GM21528 (cell line): ENCODE data around the gene USP36.

ENCODE experiments used
- ATAC-seq: cut with Tn5 transposase; IDR thresholded peaks from one replicate; pipeline ENCODE4 v1.9.1; 2021; ENCODE audit warnings: mild to moderate bottlenecking, moderate library complexity; ENCODE audit not compliant: unreplicated experiment, low FRiP score

Gene USP36

DNA sequence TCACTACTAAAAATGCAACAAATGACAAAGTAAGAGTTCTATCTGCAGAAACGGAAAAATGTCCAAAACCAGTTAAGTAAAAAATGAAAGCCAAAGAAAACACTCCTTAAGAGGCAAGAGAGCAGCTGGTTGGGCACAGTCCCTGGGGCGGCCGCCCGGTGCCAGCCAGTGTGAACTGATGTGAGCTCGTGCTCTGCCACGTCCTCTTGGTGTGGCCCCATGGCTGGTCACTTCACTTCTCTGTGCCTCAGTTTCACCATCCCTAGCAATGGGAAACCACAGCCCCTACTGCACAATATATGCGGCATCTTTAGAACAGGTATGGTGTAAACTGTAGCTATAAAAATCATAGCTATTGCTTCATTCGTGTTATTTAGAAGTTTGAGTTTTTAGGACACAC lies 21.2 kb downstream of the USP36 start:
- no peak for ATAC-seq

DNA sequence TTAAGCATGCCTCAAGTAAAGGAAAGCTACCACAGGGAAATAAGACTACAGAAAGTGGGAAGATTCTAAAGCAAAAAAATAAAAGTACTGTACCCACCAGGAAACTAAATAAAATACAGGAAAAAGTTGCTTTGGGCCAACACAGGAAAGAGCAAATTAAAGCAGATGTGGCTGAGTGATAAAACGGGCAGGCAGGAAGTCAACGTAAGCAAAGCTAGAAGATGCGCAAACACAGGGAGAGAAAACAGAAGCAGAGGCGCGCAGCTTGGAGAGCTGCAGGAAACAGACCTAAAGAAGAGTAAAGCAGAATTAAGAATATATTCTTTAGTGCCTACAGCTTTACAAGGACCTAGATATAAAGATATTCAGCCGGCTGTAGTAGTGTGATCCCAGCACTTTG lies 21.7 kb downstream of the USP36 start:
- ATAC-seq, result no peak

DNA sequence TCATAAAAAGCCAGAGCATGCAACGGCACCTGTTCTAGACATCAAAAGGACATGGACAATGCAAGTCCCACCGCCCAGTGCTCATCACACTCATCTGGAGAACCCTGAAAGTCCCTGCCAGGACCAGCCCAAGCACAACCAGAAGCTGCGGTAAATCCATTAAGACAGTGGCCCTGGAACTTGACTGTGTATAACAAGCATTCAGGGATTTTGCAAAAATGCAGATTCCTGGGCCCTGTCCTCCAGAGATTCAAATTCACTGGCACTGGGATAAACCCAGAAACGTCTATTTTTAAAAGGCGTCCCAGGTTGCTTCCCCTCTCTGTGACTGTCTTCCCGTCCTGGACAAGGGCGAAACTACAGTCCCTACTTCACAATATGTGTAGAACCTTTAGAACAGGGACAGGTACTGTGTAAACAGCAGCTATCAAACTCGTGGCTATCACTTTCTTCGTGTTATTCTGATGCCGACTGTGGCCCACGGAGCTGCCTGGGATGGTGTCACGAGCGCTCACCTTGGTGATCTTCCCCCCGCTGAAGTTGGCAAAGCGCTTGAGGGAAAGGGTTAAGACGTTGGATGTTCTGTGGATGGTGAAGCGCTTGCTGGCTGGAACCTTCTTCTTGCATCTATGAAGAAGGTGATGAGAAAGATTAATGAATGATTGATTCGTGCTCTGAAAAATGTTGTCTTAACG lies 22.3 kb downstream of the USP36 start:
- ATAC-seq, result no peak

- no peak for ATAC-seq
Measured at GRCh38 chr17:78817123-78817522, 23.5 kb downstream of the USP36 start.

DNA sequence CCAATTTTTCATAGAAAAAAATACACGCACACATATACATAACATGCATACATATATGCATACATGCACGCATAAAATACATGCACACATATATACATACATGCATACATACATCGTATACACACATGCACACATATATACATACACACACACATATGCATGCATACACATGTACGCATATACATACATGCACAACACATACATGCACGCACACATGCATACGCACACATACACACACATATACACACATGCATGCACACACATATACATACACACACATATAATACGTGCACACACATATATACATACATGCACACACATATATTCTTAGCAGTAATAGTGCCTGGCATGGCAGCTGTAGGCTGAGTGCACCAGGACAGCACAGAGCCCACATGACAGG lies 24.9 kb downstream of the USP36 start:
- ATAC-seq, result no peak

DNA sequence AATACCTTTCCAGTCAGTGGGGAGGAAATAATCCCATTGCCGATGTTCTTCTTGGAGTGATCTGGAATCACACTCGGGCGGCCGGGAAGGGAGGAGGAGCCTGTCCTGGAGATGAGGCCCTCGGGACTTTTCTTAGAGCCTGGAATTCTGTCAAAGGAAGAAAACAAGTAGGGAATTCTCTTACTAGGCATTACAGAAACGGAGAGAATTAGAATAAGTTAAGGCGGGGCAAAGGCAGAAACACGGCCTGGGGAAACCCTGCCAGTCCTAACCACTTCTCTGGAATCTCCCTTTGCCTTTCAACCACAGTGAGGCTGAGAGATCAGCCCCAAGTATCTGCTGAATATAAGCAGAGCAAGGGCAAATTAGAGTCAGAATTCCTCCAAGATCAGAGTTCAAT lies 27.8 kb downstream of the USP36 start:
- no peak for ATAC-seq

DNA sequence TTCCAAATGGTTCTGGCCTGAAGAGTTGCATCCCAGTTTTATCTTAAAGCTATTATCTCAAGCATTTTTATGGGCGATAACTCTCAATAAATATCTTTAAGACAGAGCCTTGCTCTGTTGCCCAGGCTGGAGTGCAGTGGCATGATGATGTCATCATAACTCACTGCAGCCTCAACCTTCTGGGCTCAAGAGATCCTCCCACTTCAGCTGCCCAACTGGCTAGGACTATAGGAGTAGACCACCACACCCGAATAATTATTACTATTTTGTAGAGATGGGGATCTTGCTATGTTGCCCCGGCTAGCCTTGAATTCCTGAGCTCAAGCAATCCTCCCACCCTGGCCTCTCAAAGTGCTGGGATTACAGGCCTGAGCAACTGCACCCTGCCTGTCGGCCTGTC lies 32.5 kb downstream of the USP36 start:
- no peak for ATAC-seq

DNA sequence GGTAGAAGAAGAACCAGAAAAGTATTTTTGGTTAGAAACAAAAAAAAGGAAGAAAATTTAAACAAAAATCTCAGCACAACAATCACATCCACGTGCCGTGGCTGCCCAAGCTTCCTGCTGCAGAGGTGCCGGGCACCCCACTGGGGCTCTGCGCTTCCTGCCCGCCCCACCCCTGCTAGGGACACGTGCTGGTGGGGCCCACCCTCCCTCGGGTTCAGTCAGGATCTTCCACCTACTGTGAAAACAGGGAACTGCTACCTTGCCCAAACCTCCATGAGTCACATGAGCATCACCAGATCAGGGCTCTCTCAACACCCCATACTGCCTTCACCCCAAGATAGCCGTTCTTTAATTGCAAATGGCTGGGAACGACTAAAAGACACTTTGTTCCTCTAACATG lies 34.2 kb downstream of the USP36 start:
- ATAC-seq, result no peak

DNA sequence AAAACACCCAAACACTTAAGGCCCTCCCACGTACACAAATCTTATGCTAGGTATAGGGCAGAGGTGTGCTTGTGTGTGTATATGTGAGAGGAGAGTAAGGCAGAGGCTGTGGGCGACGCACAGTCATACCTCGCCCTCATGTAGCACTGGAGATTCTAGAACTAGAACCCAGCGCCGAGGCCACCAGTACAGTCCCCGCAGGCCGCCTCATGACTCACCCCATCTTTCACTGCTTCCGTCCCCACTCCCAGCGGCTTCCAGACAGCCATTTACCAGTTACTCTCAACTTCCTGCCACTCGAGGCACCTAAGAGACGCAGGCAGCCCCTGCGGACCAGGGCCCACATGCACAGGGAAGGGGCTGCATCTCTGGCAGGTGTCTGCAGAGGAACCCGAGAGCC lies 35.3 kb downstream of the USP36 start:
- ATAC-seq, result no peak

DNA sequence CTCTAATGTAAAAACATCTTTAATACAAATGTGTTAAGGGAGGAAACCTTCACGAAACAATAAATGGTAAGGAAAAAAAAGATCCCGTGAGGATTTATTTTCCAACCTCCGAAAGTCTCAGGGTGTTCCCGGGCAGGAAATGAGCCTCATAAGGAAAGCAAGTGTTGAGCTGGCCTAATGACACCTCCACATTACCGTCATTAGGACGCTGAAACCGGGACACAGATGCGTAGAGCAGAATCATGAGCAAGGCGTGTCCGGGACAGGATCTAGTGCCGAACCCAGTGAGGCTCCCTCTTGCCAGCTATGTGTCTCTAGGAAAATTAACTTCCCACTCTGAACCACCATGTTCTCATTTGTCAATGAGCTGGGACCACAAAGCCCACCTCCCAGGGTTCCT lies 35.8 kb downstream of the USP36 start:
- no peak for ATAC-seq

GRCh38 chr17:78803186-78803845 lies 37.3 kb downstream of the USP36 start:
- no peak for ATAC-seq

DNA sequence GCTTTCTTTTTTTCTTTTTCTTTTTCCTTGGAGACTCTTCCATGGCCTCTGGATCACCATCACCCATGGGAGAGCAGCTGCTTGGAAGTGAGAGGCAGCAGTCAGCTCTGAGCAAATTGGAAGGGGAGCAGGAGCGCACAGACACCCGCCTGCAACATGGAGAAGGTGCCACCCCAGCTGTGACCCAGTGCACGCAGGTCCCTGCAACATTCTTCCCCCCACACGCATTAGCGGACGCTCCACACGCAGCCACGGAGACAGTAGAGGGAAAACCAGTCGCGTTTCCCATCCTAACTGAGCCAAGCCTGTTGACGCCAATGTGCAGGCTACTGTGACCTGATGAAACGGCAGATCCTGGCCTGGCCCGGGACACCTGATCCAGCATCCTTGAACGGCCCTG lies 38.2 kb downstream of the USP36 start:
- no peak for ATAC-seq

DNA sequence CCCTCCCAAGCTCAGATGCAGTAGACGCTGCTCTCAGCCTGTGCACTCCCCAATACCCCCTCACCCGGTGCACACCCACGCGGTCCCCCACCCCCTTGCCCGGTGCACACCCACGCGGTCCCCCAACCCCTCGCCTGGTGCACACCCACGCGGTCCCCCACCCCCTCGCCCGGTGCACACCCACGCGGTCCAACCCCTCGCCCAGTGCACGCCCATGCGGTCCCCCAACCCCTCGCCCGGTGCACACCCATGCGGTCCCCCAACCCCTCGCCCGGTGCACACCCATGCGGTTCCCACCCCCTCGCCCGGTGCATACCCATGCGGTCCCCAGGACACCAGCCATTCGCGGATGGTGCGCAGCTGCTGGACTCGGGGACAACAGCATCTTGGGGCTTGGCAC lies 38.6 kb downstream of the USP36 start:
- no peak for ATAC-seq

DNA sequence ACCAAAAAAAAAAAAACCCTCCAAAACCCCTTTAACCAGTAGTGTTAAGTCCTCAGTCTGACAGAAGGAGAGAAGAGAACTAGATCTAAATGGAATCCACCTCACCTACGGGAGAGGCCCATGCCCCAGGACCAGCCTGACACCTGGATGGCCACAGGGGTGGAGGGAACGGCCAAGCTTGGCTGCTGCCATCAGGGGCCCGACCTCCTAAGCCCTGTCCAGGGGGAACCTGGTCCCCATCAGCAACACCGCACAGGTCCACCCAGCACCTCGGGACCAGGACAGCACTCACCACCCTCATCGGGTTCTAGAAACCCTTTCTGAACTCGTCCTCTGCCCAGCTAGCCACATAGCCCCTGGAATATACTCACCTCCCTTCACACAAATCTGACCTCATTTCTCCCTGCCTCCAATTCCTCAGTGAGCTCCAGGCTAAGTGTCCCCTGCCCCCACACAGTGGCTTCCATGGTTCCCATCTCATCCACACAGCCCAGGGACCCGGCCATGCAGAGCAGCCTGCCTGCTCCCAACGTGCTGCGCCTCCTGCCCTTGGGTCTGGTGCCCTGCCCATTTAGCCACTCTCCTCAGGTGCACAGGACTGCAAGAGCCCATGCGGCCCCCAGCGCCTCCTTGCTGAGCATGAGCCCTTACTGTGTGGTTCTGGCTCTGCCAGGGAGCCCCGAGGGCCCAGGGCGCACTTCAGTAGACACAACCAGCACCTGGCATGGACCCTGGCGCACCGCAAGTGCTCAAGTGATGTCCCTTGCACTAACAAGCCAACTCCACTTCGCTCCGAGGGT lies 40.3 kb downstream of the USP36 start:
- ATAC-seq, result no peak

DNA sequence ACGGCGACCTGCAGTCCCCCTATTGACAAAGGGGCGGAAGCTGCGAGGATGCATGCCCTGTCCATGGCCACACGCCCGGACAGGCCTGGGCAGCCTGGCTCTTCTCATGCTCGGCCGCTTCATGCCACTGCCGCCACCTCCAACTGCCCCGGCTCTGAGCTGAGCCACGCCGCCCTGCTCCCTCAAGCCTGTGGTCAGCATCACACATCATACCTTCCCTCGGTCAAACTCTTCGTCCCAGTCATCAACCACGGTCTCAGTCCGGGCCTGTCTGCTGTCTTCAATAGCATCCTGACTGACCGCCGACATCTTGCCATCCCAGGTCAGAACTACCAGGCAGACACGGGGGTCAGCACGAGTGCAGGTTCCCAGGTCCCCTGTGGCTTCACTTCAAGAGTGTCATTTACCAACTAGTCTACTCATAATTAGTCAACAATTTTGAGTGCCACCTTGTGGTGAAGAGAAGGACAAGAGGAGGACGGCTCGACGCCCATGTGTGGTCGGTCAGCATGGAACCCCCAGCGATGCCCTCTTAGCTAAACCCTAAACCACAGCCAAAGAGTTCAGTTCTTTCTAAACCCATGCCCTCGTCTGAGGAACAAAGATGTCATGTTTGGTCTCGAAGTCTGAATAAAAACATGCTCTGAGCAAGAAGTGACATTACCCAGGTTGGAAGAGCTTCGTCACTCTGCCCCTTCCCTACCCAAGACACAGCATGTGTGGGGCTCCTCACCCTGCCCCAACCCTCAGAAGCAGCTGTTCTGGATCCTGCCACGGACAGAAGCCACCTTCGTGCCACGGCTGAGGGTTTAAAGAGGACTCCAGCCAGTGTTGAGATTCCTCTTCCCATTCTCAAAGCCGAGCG lies 41.7 kb downstream of the USP36 start:
- ATAC-seq, result no peak

DNA sequence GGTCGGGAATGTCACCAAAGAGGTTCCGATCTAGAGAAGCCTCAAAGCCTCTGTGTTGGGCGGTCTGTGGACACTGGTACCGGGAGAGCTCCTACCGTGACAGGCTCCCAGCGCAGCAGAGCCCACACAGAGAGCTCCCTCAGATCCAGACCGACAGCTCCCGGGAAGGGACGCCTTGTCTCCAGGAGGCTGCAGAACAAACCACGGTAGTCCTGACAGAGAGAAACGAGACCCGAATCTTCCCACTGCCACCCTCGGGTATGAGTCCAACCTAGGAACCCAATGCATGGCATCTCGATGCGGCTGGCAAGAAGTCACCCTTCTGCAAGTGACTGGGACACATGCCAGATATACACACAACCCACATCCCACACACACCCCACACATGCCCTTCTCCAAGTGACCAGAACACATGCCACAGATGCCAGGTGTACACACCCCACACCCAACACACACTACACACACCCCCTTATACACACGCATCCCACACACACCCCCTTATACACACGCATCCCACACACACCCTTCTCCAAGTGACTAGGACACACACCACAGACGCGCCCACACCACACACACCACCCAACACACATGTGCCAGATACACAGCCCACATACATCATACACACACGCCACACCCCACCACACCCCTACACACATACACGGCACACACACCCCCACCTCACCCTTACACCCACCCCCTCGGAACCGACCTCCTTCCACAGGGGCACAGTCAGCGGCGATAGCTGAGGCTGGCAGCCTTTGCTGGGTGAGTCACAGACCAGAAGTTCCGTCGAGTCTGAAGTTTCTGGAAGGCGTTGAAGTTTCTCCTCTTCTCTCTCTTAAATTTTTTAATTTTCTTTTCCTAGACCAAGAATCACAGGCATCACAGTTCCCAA lies 42.7 kb downstream of the USP36 start:
- ATAC-seq, result no peak

- no peak for ATAC-seq
Measured at GRCh38 chr17:78797213-78797612, 43.4 kb downstream of the USP36 start.

GRCh38 chr17:78796517-78796900 lies 44.1 kb downstream of the USP36 start:
- ATAC-seq, result no peak

DNA sequence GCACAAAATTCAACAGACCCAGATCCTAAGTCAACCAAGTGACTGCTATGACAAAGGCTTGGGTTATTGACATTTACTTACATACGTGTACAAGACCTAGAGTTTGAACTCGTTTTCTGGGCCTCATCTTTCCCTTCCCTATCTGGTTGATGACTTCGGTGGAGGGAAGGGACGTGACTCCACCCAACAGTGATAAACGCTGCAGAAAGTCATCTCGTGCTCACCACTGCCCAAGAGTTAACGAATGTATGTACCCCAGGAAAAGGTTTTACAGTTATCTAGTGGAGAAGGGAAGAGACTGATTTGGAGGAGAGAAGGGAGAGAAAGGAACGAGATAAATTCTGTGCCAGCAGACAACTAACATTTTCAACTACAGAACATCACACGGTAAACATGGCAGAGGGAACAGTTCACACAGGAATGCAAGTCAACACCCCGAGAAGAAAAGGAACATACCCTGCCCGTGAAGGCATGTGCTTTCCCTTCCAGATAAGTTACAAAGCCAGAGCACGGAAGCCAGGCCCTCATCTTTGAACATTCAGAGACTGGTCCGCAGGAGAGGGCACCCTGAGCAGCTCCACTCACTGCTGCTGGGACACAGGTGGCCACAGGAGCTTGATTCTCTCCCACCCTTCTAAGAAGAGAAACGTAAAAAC lies 44.6 kb downstream of the USP36 start:
- no peak for ATAC-seq
